ENCODE results near the gene RGS9BP. TPM values are rescaled to one million over a fixed set of nuclear protein-coding genes. Genes with fewer than 3 reads are reported as not detected.

RGS9BP gene
- total and polyA plus RNA-seq, 2 of the 13 experiments (the other 11 are each of a cell fraction or from before 2014, with no cell fraction given): 0.01 TPM; not detected in 1

DNA sequence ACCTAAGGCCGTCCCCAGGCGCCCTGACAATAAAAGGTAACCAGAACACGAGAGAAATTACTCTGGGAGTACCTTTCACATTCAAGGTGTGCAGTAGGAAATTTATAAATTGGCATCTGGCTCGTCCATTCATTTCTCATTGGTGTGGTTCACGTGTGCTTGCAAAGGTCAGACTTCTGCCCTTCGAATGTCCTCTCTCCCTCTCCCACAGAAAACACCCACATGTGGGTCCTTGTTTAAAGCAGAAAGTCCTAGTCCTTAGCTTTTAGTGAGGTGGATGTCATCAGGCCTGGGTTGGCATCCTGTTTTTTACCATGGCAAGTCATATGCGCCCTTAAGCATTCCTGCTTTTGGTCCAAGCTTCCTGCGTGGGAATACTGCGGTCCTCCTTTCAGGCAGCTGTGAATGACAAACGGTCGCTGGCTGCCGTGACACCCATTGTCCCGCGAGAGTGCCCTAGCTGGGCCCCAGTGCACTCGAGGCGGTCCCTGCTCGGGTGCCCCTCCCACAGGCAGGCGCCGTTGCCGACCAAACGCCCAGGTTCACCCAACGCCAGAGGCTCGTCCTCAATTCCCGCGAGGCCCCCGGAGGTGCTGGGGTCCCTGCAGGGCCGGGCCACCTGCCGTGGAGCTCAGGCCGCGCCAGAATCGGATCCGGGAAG is 15.8 kb downstream of the RGS9BP start, which contains the start of gene NUDT19 (continued):
- TF ChIP-seq, protein P1, sequence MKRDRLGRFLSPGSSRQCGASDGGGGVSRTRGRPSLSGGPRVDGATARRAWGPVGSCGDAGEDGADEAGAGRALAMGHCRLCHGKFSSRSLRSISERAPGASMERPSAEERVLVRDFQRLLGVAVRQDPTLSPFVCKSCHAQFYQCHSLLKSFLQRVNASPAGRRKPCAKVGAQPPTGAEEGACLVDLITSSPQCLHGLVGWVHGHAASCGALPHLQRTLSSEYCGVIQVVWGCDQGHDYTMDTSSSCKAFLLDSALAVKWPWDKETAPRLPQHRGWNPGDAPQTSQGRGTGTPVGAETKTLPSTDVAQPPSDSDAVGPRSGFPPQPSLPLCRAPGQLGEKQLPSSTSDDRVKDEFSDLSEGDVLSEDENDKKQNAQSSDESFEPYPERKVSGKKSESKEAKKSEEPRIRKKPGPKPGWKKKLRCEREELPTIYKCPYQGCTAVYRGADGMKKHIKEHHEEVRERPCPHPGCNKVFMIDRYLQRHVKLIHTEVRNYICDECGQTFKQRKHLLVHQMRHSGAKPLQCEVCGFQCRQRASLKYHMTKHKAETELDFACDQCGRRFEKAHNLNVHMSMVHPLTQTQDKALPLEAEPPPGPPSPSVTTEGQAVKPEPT (CRISPR knock-in tag; IDR thresholded peaks at IDR 0.05; ENCODE audit: low read depth): 0 out of 2 replicates have a peak, but pooled peaks have one; percentile 7
- TF ChIP-seq FOXC1 (CRISPR knock-in tag; IDR thresholded peaks at IDR 0.05; ENCODE audit: borderline replicate concordance): 0 out of 2 replicates have a peak, but pooled peaks have one; percentile 10
- no peak for TF ChIP-seq MEIS1 (CRISPR knock-in tag; IDR thresholded peaks at IDR 0.05; ENCODE audit: borderline replicate concordance)
- TF ChIP-seq, protein P2, sequence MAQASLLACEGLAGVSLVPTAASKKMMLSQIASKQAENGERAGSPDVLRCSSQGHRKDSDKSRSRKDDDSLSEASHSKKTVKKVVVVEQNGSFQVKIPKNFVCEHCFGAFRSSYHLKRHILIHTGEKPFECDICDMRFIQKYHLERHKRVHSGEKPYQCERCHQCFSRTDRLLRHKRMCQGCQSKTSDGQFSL (CRISPR knock-in tag; IDR thresholded peaks at IDR 0.05): no peak
- TF ChIP-seq ZNF138 (CRISPR knock-in tag; IDR thresholded peaks at IDR 0.05; ENCODE audit: low read depth): no peak; the same call in 1 of the 2 replicates
- no peak for TF ChIP-seq NFE2L2 (IDR thresholded peaks at IDR 0.05; ENCODE audit: low read length)
- 0 out of 2 replicates have a peak, but pooled peaks have one; percentile 17 for TF ChIP-seq ZNF589 (CRISPR knock-in tag; conservative IDR thresholded peaks at IDR 0.05)
- TF ChIP-seq PHF5A (CRISPR knock-in tag; IDR thresholded peaks at IDR 0.05; ENCODE audit: low read depth, unreplicated experiment): no peak
- no peak for TF ChIP-seq ZFP36L1 (CRISPR knock-in tag; IDR thresholded peaks at IDR 0.05)
- no peak for TF ChIP-seq CBX1 (IDR thresholded peaks at IDR 0.05; ENCODE audit: low read depth)
- no peak for TF ChIP-seq ZFP90 (CRISPR knock-in tag; IDR thresholded peaks at IDR 0.05; ENCODE audit: borderline replicate concordance)
- no peak for TF ChIP-seq CBFB (CRISPR knock-in tag; IDR thresholded peaks at IDR 0.05)
- TF ChIP-seq ATAD3A (CRISPR knock-in tag; IDR thresholded peaks at IDR 0.05): no peak
- no peak; the same call in 1 of the 2 replicates for TF ChIP-seq ZNF543 (CRISPR knock-in tag; IDR thresholded peaks at IDR 0.05)
- TF ChIP-seq HNRNPLL (IDR thresholded peaks at IDR 0.05; ENCODE audit: low read depth, low read length, poor library complexity, severe bottlenecking): peak; percentile 19
- TF ChIP-seq, protein P3, sequence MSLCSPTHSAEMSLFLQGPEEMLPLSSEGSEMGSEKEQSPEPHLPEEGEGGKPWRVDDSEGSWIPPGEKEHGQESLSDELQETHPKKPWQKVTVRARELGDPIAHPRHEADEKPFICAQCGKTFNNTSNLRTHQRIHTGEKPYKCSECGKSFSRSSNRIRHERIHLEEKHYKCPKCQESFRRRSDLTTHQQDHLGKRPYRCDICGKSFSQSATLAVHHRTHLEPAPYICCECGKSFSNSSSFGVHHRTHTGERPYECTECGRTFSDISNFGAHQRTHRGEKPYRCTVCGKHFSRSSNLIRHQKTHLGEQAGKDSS (CRISPR knock-in tag; IDR thresholded peaks at IDR 0.05; ENCODE audit: borderline replicate concordance, low read depth): no peak
- TF ChIP-seq ZNF720 (CRISPR knock-in tag; IDR thresholded peaks at IDR 0.05): no peak
- peak; percentile 59; the same call in 1 of the 2 replicates for TF ChIP-seq KDM2A (CRISPR knock-in tag; IDR thresholded peaks at IDR 0.05; ENCODE audit: borderline replicate concordance, low read depth)
- no peak for TF ChIP-seq RERE (CRISPR knock-in tag; IDR thresholded peaks at IDR 0.05; ENCODE audit: low read depth)
- peak; percentile 16; the same call in 1 of the 2 replicates for TF ChIP-seq BATF2 (CRISPR knock-in tag; IDR thresholded peaks at IDR 0.05)

Data from HepG2 (cell line).